GM23248 (cell line): Measurements from ENCODE around the gene ADAT3.

Experiments used
- EZH2 ChIP-seq: fragments of 200-600 bp; sonication (generic); IDR thresholded peaks from 2 replicates; pipeline ENCODE4 v1.6.1; 2018; ENCODE audit warnings: antibody characterized with exemption, mild to moderate bottlenecking; ENCODE audit not compliant: insufficient read depth, poor library complexity, severe bottlenecking
- EZH2phosphoT487 ChIP-seq: fragments of 200-600 bp; sonication (generic); IDR thresholded peaks from 2 replicates; pipeline ENCODE4 v1.6.1; 2018; ENCODE audit warnings: antibody characterized with exemption, moderate library complexity, mild to moderate bottlenecking, low read depth; ENCODE audit not compliant: insufficient read depth

DNA sequence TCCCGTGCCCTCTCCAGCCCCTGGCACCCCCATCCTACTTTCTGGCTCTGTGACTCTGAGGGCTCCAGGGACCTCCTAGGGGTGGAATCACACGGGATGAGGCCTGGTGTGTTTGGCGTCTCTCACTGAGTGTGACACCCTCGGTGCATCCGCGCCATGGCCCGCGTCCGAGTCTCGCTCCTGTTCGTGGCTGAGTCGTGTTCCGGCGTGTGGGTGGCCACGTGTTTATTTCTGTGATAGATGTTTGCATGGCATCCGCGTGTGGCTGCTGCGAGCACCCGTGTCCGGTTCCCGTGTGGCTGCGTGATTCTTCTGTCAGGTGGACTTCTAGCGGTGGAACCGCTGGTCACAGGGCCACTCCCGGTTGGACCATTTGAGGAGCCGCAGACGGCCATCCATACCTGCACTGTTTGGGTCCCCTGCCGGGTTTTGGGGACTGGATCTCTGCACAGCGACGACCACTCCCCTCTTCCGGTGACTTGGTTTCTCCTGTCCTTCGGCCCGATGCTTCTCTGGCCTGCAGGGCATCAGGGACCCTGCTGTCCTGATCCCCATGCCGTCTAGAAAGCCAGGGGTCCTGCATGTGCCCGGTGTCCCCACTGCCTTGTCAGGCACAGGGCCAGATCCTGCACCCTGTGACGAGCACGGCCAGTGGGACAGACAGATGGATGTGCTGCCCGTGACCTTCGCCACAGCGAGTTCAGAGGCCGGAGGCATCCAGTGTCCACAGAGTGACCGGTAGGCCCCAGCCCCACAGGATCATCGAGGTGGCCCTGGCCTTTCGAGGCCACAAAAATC is 44.3 kb downstream of the ADAT3 start:
- TF ChIP-seq EZH2 (no peak), EZH2phosphoT487 (no peak)
